ENCODE data around the gene ZNF559.

ZNF559 gene

DNA sequence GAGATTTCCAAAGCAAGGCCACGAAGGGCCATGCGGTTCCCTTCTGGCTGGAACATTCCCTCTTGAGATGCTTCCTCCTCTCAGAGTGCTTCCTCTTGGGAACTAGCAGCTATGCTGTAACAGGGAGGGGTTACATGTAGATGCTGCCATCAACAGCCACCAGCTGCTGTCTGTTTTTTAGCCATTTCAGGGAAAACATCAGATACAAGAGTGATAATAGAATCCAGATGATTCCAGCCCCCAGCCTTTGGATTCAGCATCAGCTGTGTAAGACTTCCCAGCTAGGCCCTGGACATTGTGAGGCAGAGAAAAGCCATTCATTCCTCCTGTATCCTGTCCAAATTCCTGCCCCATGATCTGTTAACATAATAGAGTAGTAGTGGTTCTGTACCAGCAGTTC lies 30.7 kb downstream of the ZNF559 start:
- no peak for DNase-seq

DNA sequence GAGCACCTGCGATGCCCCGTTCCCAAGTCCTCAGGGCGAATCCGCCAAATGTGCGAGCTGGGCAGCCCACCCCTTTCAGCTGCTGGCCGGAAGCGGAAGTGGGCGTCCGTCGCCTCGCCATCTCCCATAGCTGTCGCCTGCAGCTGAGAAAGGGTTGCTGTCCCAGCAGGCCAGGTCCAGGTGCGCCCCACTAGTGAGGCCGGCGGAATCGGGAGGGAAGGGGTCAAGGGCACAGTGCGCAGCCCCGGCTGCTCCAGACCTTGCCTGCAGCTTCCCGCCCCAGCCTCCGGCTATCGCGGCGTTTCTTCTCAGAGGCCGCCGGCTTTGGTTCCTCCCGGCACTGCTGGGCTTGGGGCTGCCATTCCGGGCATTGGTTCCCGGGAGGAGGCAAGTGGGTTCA lies 38.9 kb downstream of the ZNF559 start, which contains the start of gene ZNF177:
Gene ZNF177, plus strand, starts transcription at position 109 of the 400 bp plus-strand sequence. CDS start 15,299 bp downstream, outside the sequence.
- DNase-seq: no peak

DNA sequence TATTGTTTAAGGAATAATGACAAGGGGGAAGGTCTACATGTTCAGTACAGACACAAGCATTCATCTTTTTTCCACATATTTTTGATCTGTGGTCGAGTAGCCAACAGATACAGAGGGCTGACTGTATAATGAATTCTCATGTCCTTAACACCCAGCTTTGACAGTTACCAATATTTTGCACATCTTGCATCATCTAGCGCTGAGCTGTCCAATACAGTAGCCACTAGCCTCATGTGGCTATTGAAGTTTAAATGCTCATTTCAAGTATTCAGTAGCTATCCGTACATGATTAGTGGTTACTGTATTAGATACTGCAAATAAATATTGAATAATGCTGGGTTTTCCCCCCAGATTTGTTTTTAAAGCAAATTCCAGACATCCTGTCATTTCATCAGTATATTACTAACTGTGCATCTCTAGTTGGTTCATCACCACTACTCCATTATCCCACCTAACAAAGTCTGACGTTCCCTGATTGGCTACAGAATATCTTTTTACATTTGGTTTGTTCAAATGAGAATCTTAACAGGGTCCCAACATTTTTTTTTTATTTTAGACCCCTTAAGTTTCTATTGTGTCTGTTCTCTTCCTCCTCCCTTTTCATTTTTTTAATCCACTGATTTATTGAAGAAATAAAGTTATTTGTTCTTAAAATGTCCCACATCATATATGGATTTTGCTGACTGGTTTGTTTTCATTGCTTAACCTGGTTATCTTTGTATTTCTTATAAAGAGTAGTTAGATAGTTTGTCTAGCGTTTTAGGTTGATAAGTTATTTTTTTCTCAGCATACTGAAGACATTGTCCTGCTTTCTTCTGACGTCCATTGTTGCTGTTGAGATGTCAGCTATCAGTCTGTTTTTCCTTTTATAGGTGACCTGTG lies 47.0 kb downstream of the ZNF559 start:
- DNase-seq: no peak

DNA sequence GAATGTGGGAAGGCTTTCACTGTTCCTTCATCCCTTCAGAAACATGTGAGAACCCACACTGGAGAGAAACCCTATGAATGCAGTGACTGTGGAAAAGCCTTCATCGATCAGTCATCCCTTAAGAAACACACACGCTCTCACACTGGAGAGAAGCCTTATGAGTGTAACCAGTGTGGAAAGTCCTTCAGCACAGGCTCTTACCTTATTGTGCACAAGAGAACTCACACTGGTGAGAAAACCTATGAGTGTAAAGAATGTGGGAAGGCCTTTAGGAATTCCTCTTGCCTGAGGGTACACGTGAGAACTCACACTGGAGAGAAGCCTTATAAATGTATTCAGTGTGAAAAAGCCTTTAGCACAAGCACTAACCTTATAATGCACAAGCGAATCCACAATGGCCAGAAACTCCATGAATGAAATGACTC lies 57.4 kb downstream of the ZNF559 start:
- no peak for DNase-seq
